Parathyroid adenoma (tissue), 2 donors: ENCODE results near the gene SPATS2.

Source experiments
- H2AFZ ChIP-seq: fragments of 300-600 bp; sonication (generic); one replicate; pipeline ENCODE4 v1.7.0; 2017; ENCODE audit warnings: antibody characterized with exemption, mild to moderate bottlenecking
- H3K27ac ChIP-seq: fragments of 300-600 bp; sonication (generic); one replicate; pipeline ENCODE4 v1.7.0; 2017
- H3K27me3 ChIP-seq: fragments of 300-600 bp; sonication (generic); one replicate; pipeline ENCODE4 v1.7.0; 2017; ENCODE audit warnings: low read length; ENCODE audit not compliant: control insufficient read depth, insufficient read depth
- H3K36me3 ChIP-seq: fragments of 300-600 bp; sonication (generic); one replicate; pipeline ENCODE4 v1.7.0; 2017; ENCODE audit warnings: low read length; ENCODE audit not compliant: control insufficient read depth, insufficient read depth
- H3K4me1 ChIP-seq: fragments of 300-600 bp; sonication (generic); one replicate; pipeline ENCODE4 v1.7.0; 2017; ENCODE audit warnings: control low read depth
- H3K4me2 ChIP-seq: fragments of 300-600 bp; sonication (generic); one replicate; pipeline ENCODE4 v1.7.0; 2017; ENCODE audit warnings: low read length
- H3K4me3 ChIP-seq: fragments of 300-600 bp; sonication (generic); one replicate; pipeline ENCODE4 v1.7.0; 2017; ENCODE audit warnings: low read depth, low read length
- H3K79me2 ChIP-seq: fragments of 300-600 bp; sonication (generic); one replicate; pipeline ENCODE4 v1.7.0; 2017; ENCODE audit warnings: control low read depth
- H3K9ac ChIP-seq: fragments of 300-600 bp; sonication (generic); one replicate; pipeline ENCODE4 v1.7.0; 2017; ENCODE audit warnings: mild to moderate bottlenecking
- H3K9me3 ChIP-seq: fragments of 300-600 bp; sonication (generic); one replicate; pipeline ENCODE4 v1.7.0; 2017; ENCODE audit warnings: low read length; ENCODE audit not compliant: control insufficient read depth
- CTCF ChIP-seq: fragments of 300-600 bp; sonication (generic); IDR thresholded peaks from one replicate; pipeline ENCODE4 v1.7.0; 2017; ENCODE audit warnings: antibody characterized with exemption, mild to moderate bottlenecking
- donor health status: primary hyperparathyroidism.

Gene SPATS2

GRCh38 chr12:49413010-49413409 is 45.7 kb downstream of the SPATS2 start:
- Histone ChIP-seq H3K4me3 (no peak overlapping the region), H3K79me2 (peaks cover 8% of the 10 kb centered on the region), H3K36me3 (no peaks in the 10 kb centered on the region), H3K9me3 (no peaks in the 10 kb centered on the region), H3K27me3 (no peaks in the 10 kb centered on the region), H3K27ac (no peak overlapping the region), H3K4me2 (no peak overlapping the region), H3K9ac (no peak overlapping the region), H2AFZ (no peak overlapping the region), H3K4me1 (no peaks in the 10 kb centered on the region)
- no peak for TF ChIP-seq CTCF

- H3K4me2 ChIP-seq = no peak overlapping the region
- no peaks in the 10 kb centered on the region for H3K9me3 ChIP-seq
- no peak for TF ChIP-seq CTCF
- H3K79me2 ChIP-seq = peaks cover 8% of the 10 kb centered on the region
- H3K36me3 ChIP-seq = no peaks in the 10 kb centered on the region
- no peak overlapping the region for H3K4me3 ChIP-seq
- no peak overlapping the region for H3K9ac ChIP-seq
- H2AFZ ChIP-seq = no peak overlapping the region
- H3K27me3 ChIP-seq = no peaks in the 10 kb centered on the region
- H3K4me1 ChIP-seq = no peaks in the 10 kb centered on the region
- no peak overlapping the region for H3K27ac ChIP-seq
These were observed 46.5 kb downstream of the SPATS2 start for GRCh38 chr12:49413796-49414195.

- no peak overlapping the region for H3K4me3 ChIP-seq
- no peaks in the 10 kb centered on the region for H3K9me3 ChIP-seq
- no peaks in the 10 kb centered on the region for H3K27me3 ChIP-seq
- H3K9ac ChIP-seq = no peak overlapping the region
- no peak overlapping the region for H2AFZ ChIP-seq
- H3K79me2 ChIP-seq = peaks cover 8% of the 10 kb centered on the region
- no peaks in the 10 kb centered on the region for H3K36me3 ChIP-seq
- no peak overlapping the region for H3K4me2 ChIP-seq
- no peak overlapping the region for H3K27ac ChIP-seq
- TF ChIP-seq CTCF = no peak
- H3K4me1 ChIP-seq = peaks cover 3% of the 10 kb centered on the region
These were observed 47.1 kb downstream of the SPATS2 start for GRCh38 chr12:49414364-49414763.

GRCh38 chr12:49415521-49415970 is 48.3 kb downstream of the SPATS2 start:
- H2AFZ ChIP-seq = no peak overlapping the region
- H3K4me1 ChIP-seq = peaks cover 3% of the 10 kb centered on the region
- H3K27me3 ChIP-seq = no peaks in the 10 kb centered on the region
- TF ChIP-seq CTCF = no peak
- no peak overlapping the region for H3K9ac ChIP-seq
- peak overlapping the region; percentile 11 for H3K4me3 ChIP-seq
- peaks cover 5% of the 10 kb centered on the region for H3K79me2 ChIP-seq
- H3K36me3 ChIP-seq = no peaks in the 10 kb centered on the region
- no peak overlapping the region for H3K27ac ChIP-seq
- no peak overlapping the region for H3K4me2 ChIP-seq
- H3K9me3 ChIP-seq = no peaks in the 10 kb centered on the region

- H3K79me2 ChIP-seq = peaks cover 3% of the 10 kb centered on the region
These were observed 49.6 kb downstream of the SPATS2 start for GRCh38 chr12:49416892-49417291.

More at GRCh38 chr12:49416892-49417291, 49.6 kb downstream of the SPATS2 start:
- Histone ChIP-seq H3K27me3 (no peaks in the 10 kb centered on the region), H3K9me3 (no peaks in the 10 kb centered on the region), H3K4me3 (no peak overlapping the region), H3K36me3 (no peaks in the 10 kb centered on the region), H3K4me1 (peaks cover 3% of the 10 kb centered on the region), H3K27ac (no peak overlapping the region), H3K9ac (no peak overlapping the region), H3K4me2 (no peak overlapping the region), H2AFZ (no peak overlapping the region)
- TF ChIP-seq CTCF = no peak
